Esophagus mucosa (tissue), 1 donor: Measurements from ENCODE around the gene VMO1. TPM values are rescaled to one million over a fixed set of nuclear protein-coding genes. Genes with fewer than 3 reads are reported as not detected.

Experiments used
- total RNA-seq: library from RNA; stranded (reverse); gene quantifications from one replicate; pipeline ENCODE4 v1.2.4, GENCODE V29; 2023
- donor health status: DM: yes; HTN: yes; CAD: no.

Gene VMO1
- total RNA-seq, 1 donor from 2014 or later, result 2.3 TPM

Other genes with a start within 250 kb of the VMO1 start
- gene MYBBP1A, start 231.0 kb downstream of the VMO1 start, total RNA-seq, result 42.9 TPM
- gene GGT6, start 225.8 kb downstream of the VMO1 start, total RNA-seq, result 41.6 TPM
- 0.56 TPM for gene SMTNL2, start 201.8 kb downstream of the VMO1 start, total RNA-seq
- gene ALOX15, start 144.7 kb downstream of the VMO1 start, total RNA-seq, result 0.32 TPM
- gene PELP1, start 82.2 kb downstream of the VMO1 start, total RNA-seq, result 24.6 TPM
- 13.7 TPM for gene ARRB2, start 75.7 kb downstream of the VMO1 start, total RNA-seq
- gene MED11, start 54.9 kb downstream of the VMO1 start, total RNA-seq, result 15.6 TPM
- 0.36 TPM for gene ZMYND15, start 46.5 kb downstream of the VMO1 start, total RNA-seq
- gene CXCL16, start 46.4 kb downstream of the VMO1 start, total RNA-seq, result 15.7 TPM
- not detected for gene TM4SF5, start 14.5 kb downstream of the VMO1 start, total RNA-seq
- not detected for gene GLTPD2, start 2.6 kb upstream of the VMO1 start, total RNA-seq
- 131 TPM for gene PSMB6, start 9.8 kb upstream of the VMO1 start, total RNA-seq
- gene PLD2, start 20.8 kb upstream of the VMO1 start, total RNA-seq, result 117 TPM
- 124 TPM for gene MINK1, start 47.0 kb upstream of the VMO1 start, total RNA-seq
- gene C17orf107, start 113.2 kb upstream of the VMO1 start, total RNA-seq, result 1.3 TPM
- 0.32 TPM for gene CHRNE, start 116.7 kb upstream of the VMO1 start, total RNA-seq
- not detected for gene GP1BA, start 145.9 kb upstream of the VMO1 start, total RNA-seq
- 42.4 TPM for gene SLC25A11, start 153.7 kb upstream of the VMO1 start, total RNA-seq
- gene RNF167, start 153.9 kb upstream of the VMO1 start, total RNA-seq, result 79.2 TPM
- gene PFN1, start 162.2 kb upstream of the VMO1 start, total RNA-seq, result 455 TPM
- gene ENO3, start 164.8 kb upstream of the VMO1 start, total RNA-seq, result 1.5 TPM
- 65.7 TPM for gene SPAG7, start 181.5 kb upstream of the VMO1 start, total RNA-seq
- 23.8 TPM for gene CAMTA2, start 201.3 kb upstream of the VMO1 start, total RNA-seq
- not detected for gene INCA1, start 211.2 kb upstream of the VMO1 start, total RNA-seq
- 95.4 TPM for gene KIF1C, start 211.6 kb upstream of the VMO1 start, total RNA-seq
- gene SLC52A1, start 249.1 kb upstream of the VMO1 start, total RNA-seq, result 0.68 TPM